ENCODE data around the gene CCDC63. TPM values are rescaled to one million over a fixed set of nuclear protein-coding genes. Genes with fewer than 3 reads are reported as not detected.

CCDC63 gene
- total and polyA plus RNA-seq, 2 donors (not counting 1 experiment from before 2014, with no cell fraction given): not detected

GRCh38 chr12:110930348-110931314, 83.8 kb downstream of the CCDC63 start:
- no peaks in the 10 kb centered on the region for H4K20me1 ChIP-seq (ENCODE audit: control insufficient read depth, extremely low read depth, insufficient read depth, low read length)
- H3K27me3 ChIP-seq (ENCODE audit: control insufficient read depth, insufficient read depth, low read length): no peaks in the 10 kb centered on the region
- H3K9me3 ChIP-seq (ENCODE audit: control insufficient read depth, insufficient read depth, low read depth, low read length): no peaks in the 10 kb centered on the region
- no peak for TF ChIP-seq EZH2 (IDR thresholded peaks at IDR 0.05; ENCODE audit: low read length, missing control alignments)
- TF ChIP-seq, protein P1, sequence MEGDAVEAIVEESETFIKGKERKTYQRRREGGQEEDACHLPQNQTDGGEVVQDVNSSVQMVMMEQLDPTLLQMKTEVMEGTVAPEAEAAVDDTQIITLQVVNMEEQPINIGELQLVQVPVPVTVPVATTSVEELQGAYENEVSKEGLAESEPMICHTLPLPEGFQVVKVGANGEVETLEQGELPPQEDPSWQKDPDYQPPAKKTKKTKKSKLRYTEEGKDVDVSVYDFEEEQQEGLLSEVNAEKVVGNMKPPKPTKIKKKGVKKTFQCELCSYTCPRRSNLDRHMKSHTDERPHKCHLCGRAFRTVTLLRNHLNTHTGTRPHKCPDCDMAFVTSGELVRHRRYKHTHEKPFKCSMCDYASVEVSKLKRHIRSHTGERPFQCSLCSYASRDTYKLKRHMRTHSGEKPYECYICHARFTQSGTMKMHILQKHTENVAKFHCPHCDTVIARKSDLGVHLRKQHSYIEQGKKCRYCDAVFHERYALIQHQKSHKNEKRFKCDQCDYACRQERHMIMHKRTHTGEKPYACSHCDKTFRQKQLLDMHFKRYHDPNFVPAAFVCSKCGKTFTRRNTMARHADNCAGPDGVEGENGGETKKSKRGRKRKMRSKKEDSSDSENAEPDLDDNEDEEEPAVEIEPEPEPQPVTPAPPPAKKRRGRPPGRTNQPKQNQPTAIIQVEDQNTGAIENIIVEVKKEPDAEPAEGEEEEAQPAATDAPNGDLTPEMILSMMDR (conservative IDR thresholded peaks at IDR 0.05 in 1 of 2, IDR thresholded peaks at IDR 0.05 in 1 of 2; ENCODE audit: low read depth in 1 of 2, low read length in 2 of 2): no peak
- H3K9ac ChIP-seq (ENCODE audit: insufficient read depth, low read length): no peak overlapping the region
- no peak for DNase-seq (ENCODE audit: low read depth in 2 of 2)
- H3K4me3 ChIP-seq (replicated peaks in 1 of 4; ENCODE audit: control extremely low read depth in 1 of 4, insufficient read depth in 1 of 4, low read depth in 3 of 4, low read length in 4 of 4): no peak overlapping the region
- H3K27ac ChIP-seq (ENCODE audit: insufficient read depth, low read length): no peak overlapping the region
- H3K4me1 ChIP-seq (ENCODE audit: control insufficient read depth, extremely low read depth, insufficient read depth, low read length): no peaks in the 10 kb centered on the region
- H3K36me3 ChIP-seq (ENCODE audit: control insufficient read depth, insufficient read depth, low read length): no peaks in the 10 kb centered on the region
- H2AFZ ChIP-seq (ENCODE audit: low read length): no peak overlapping the region
- H3K79me2 ChIP-seq (ENCODE audit: control insufficient read depth, insufficient read depth, low read length): no peaks in the 10 kb centered on the region
- H3K4me2 ChIP-seq (ENCODE audit: extremely low read depth, insufficient read depth, low read length): no peak overlapping the region

DNA sequence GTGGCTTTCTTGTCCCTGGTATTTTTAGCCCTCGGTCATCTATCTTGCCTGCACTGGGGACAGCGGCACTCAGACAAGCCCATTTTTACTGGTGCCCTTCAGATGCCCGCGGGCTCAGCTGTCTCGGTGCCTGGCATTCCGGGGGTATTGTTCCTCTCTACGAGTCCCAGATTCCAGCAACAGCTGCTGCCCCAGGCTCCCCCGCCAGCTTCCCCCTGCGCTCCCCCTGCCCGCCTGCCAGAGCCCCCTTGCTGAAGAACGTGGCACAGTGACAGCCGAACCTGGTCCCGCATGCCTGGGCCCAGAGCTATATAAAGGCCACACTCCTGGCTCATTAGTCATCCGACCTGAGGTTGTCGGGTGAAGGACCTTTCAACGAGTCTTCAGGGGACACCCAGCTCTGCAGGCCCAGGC, 84.5 kb downstream of the CCDC63 start:
- TF ChIP-seq, protein P1 (conservative IDR thresholded peaks at IDR 0.05 in 1 of 2, IDR thresholded peaks at IDR 0.05 in 1 of 2; ENCODE audit: low read depth in 1 of 2, low read length in 2 of 2): no peak
- TF ChIP-seq EZH2 (IDR thresholded peaks at IDR 0.05; ENCODE audit: low read length, missing control alignments): no peak
- no peaks in the 10 kb centered on the region for H3K9me3 ChIP-seq (ENCODE audit: control insufficient read depth, insufficient read depth, low read depth, low read length)
- no peaks in the 10 kb centered on the region for H3K27me3 ChIP-seq (ENCODE audit: control insufficient read depth, insufficient read depth, low read length)
- no peaks in the 10 kb centered on the region for H4K20me1 ChIP-seq (ENCODE audit: control insufficient read depth, extremely low read depth, insufficient read depth, low read length)
- H3K4me1 ChIP-seq (ENCODE audit: control insufficient read depth, extremely low read depth, insufficient read depth, low read length): no peaks in the 10 kb centered on the region
- H3K4me2 ChIP-seq (ENCODE audit: extremely low read depth, insufficient read depth, low read length): no peak overlapping the region
- no peak overlapping the region for H3K4me3 ChIP-seq (replicated peaks in 1 of 4; ENCODE audit: control extremely low read depth in 1 of 4, insufficient read depth in 1 of 4, low read depth in 3 of 4, low read length in 4 of 4)
- no peak for DNase-seq (ENCODE audit: low read depth in 2 of 2)
- no peak overlapping the region for H3K27ac ChIP-seq (ENCODE audit: insufficient read depth, low read length)
- H3K36me3 ChIP-seq (ENCODE audit: control insufficient read depth, insufficient read depth, low read length): no peaks in the 10 kb centered on the region
- no peak overlapping the region for H2AFZ ChIP-seq (ENCODE audit: low read length)
- no peaks in the 10 kb centered on the region for H3K79me2 ChIP-seq (ENCODE audit: control insufficient read depth, insufficient read depth, low read length)
- no peak overlapping the region for H3K9ac ChIP-seq (ENCODE audit: insufficient read depth, low read length)

DNA sequence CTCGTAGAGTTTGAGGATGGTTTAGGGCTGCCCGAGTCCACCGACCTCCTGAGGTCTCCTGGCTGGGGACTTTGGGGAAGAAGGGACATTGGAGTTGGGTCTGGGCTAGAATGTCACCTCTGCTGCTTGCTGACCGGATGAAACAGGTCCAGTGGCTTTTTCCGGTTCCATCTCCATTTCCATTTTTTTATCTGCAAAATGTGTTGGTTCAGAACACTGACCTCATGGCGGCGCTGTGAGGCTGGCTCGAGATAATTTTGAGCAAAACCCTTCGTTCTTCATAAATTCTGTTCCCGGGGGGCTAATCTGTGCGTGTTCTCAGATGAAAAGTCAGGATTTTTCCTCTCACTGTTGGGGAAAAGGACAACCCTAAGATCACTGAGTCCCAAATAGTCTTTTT, 85.3 kb downstream of the CCDC63 start:
- no peaks in the 10 kb centered on the region for H4K20me1 ChIP-seq (ENCODE audit: control insufficient read depth, extremely low read depth, insufficient read depth, low read length)
- TF ChIP-seq EZH2 (IDR thresholded peaks at IDR 0.05; ENCODE audit: low read length, missing control alignments): no peak
- TF ChIP-seq, protein P1 (conservative IDR thresholded peaks at IDR 0.05 in 1 of 2, IDR thresholded peaks at IDR 0.05 in 1 of 2; ENCODE audit: low read depth in 1 of 2, low read length in 2 of 2): peak in 1 of 2 donors; percentile 21
- H2AFZ ChIP-seq (ENCODE audit: low read length): no peak overlapping the region
- H3K27ac ChIP-seq (ENCODE audit: insufficient read depth, low read length): no peak overlapping the region
- H3K9me3 ChIP-seq (ENCODE audit: control insufficient read depth, insufficient read depth, low read depth, low read length): no peaks in the 10 kb centered on the region
- no peak overlapping the region for H3K4me3 ChIP-seq (replicated peaks in 1 of 4; ENCODE audit: control extremely low read depth in 1 of 4, insufficient read depth in 1 of 4, low read depth in 3 of 4, low read length in 4 of 4)
- H3K4me2 ChIP-seq (ENCODE audit: extremely low read depth, insufficient read depth, low read length): no peak overlapping the region
- H3K36me3 ChIP-seq (ENCODE audit: control insufficient read depth, insufficient read depth, low read length): no peaks in the 10 kb centered on the region
- no peak for DNase-seq (ENCODE audit: low read depth in 2 of 2)
- H3K9ac ChIP-seq (ENCODE audit: insufficient read depth, low read length): no peak overlapping the region
- H3K27me3 ChIP-seq (ENCODE audit: control insufficient read depth, insufficient read depth, low read length): no peaks in the 10 kb centered on the region
- no peaks in the 10 kb centered on the region for H3K79me2 ChIP-seq (ENCODE audit: control insufficient read depth, insufficient read depth, low read length)
- H3K4me1 ChIP-seq (ENCODE audit: control insufficient read depth, extremely low read depth, insufficient read depth, low read length): no peaks in the 10 kb centered on the region

All from fibroblast of lung (primary cell).